Esophagus muscularis mucosa (tissue), 4 donors: ENCODE results near the gene SNIP1. TPM values are rescaled to one million over a fixed set of nuclear protein-coding genes. Genes with fewer than 3 reads are reported as not detected.
"Not testable (repeated sequence)": the region's sequence is repeated elsewhere in the genome, so short reads cannot be mapped to it uniquely, and the experiment has no call there.

Experiments used
- DNase-seq: peaks from one replicate; pipeline ENCODE4 v3.0.0-alpha.2; 2017; ENCODE audit errors: extremely low spot score
- H3K27ac ChIP-seq, 4 donors: fragments of 200-600 bp; sonication (generic); replicated peaks in 1 of 4; 1 replicate in 3 of 4; 2 replicates in 1 of 4; pipeline ENCODE4 v1.5.1; 2016 to 2019; ENCODE audit warnings: mild to moderate bottlenecking in 1 of 4
- H3K27me3 ChIP-seq, 4 donors: fragments of 200-600 bp; sonication (generic); one replicate each; pipeline versions ENCODE4 v1.5.1 to v1.6.0; 2016 to 2019
- H3K36me3 ChIP-seq, 4 donors: fragments of 200-600 bp; sonication (generic); one replicate each; pipeline ENCODE4 v1.5.1; 2016 to 2019
- H3K4me1 ChIP-seq, 4 donors: fragments of 200-600 bp; sonication (generic); one replicate each; pipeline ENCODE4 v1.5.1; 2016 to 2019
- H3K4me3 ChIP-seq, 4 donors: fragments of 200-600 bp; sonication (generic); 1 replicate in 2 of 4; 2 replicates in 2 of 4; pipeline ENCODE4 v1.5.1; 2016 to 2019; ENCODE audit warnings: mild to moderate bottlenecking in 4 of 4, moderate library complexity in 1 of 4
- H3K9me3 ChIP-seq, 4 donors: fragments of 200-600 bp; sonication (generic); 1 replicate in 3 of 4; 2 replicates in 1 of 4; pipeline ENCODE4 v1.5.1; 2016 to 2019
- EP300 ChIP-seq: sonication (generic); formaldehyde crosslinking; IDR thresholded peaks from one replicate; pipeline ENCODE4 v1.6.1; 2017; ENCODE audit warnings: antibody characterized with exemption
- POLR2A ChIP-seq: fragments of 450-650 bp; IDR thresholded peaks from one replicate; pipeline ENCODE4 v1.6.1; 2017; ENCODE audit warnings: antibody characterized with exemption, moderate library complexity, mild to moderate bottlenecking, low read depth
- POLR2AphosphoS5 ChIP-seq, 2 donors: sonication (generic); formaldehyde crosslinking; IDR thresholded peaks; one replicate each; pipeline ENCODE4 v1.6.1; 2017; ENCODE audit warnings: antibody characterized with exemption in 2 of 2
- WGBS: methylation state at CpG from one replicate; pipeline ENCODE4 v1.1.5; 2018; 5-methylcytosine and 5-hydroxymethylcytosine counted together
- intact Hi-C: fragments of 100-400 bp; cut with DNase I; formaldehyde crosslinking; loops from one replicate; pipeline ENCODE4 v1.15.1; 2023
- total RNA-seq, 4 donors: library from RNA; depleted of rRNA; stranded (reverse); fragments of >200 nt; gene quantifications; one replicate each; pipeline versions ENCODE4 v1.1.0 to v1.2.1, GENCODE V29; 2016
- TF ChIP-seq, protein P1 (sequence below), 3 experiments: fragments of 200-600 bp in 2 of 3; fragments of 450-650 bp in 1 of 3; sonication (generic) in 2 of 3; IDR thresholded peaks; one replicate each; pipeline ENCODE4 v1.5.1; 2017 to 2019; ENCODE audit warnings: antibody characterized with exemption in 3 of 3, mild to moderate bottlenecking in 2 of 3, moderate library complexity in 1 of 3

Gene SNIP1
- total RNA-seq, 4 donors from 2014 or later = 9.8 to 19.9 (median 12.1) TPM

DNA sequence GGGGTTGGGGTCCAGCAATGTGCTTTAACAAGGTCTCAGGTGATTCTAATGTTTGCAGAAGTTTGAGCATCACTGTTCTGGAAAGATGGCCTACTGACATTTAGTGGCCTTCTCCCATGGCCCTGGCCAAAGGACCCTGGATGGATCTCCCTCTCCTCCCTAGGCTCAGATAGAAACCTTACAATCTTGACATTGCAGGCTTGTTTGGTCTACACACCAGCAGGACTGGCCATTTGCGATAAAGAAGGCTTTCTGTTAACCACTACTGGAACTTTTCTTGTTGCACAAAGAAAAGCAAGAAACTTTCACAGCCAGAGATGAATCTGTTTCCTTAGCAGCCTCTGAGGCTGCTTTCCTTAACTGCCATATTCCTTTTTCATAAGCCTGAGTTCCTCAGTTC lies 8.9 kb upstream of the SNIP1 start:
- Histone ChIP-seq H3K4me1 (peaks cover 0 to 3% (median 0%) of the 10 kb centered on the region in 4 donors), H3K27me3 (no peaks in the 10 kb centered on the region), H3K36me3 (peaks cover 32 to 86% (median 62%) of the 10 kb centered on the region in 4 donors), H3K4me3 (no peak overlapping the region), H3K27ac (no peak overlapping the region), H3K9me3 (no peaks in the 10 kb centered on the region)
- WGBS = 94% methylated on average over 1 of the region's 1 CpG
- no peak for DNase-seq
- TF ChIP-seq POLR2A (no peak), EP300 (no peak), POLR2AphosphoS5 (IDR thresholded peaks at IDR 0.05) (no peak)
- TF ChIP-seq, protein P1, sequence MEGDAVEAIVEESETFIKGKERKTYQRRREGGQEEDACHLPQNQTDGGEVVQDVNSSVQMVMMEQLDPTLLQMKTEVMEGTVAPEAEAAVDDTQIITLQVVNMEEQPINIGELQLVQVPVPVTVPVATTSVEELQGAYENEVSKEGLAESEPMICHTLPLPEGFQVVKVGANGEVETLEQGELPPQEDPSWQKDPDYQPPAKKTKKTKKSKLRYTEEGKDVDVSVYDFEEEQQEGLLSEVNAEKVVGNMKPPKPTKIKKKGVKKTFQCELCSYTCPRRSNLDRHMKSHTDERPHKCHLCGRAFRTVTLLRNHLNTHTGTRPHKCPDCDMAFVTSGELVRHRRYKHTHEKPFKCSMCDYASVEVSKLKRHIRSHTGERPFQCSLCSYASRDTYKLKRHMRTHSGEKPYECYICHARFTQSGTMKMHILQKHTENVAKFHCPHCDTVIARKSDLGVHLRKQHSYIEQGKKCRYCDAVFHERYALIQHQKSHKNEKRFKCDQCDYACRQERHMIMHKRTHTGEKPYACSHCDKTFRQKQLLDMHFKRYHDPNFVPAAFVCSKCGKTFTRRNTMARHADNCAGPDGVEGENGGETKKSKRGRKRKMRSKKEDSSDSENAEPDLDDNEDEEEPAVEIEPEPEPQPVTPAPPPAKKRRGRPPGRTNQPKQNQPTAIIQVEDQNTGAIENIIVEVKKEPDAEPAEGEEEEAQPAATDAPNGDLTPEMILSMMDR (IDR thresholded peaks at IDR 0.05) = no peak
- intact Hi-C loops = no loop called here

DNA sequence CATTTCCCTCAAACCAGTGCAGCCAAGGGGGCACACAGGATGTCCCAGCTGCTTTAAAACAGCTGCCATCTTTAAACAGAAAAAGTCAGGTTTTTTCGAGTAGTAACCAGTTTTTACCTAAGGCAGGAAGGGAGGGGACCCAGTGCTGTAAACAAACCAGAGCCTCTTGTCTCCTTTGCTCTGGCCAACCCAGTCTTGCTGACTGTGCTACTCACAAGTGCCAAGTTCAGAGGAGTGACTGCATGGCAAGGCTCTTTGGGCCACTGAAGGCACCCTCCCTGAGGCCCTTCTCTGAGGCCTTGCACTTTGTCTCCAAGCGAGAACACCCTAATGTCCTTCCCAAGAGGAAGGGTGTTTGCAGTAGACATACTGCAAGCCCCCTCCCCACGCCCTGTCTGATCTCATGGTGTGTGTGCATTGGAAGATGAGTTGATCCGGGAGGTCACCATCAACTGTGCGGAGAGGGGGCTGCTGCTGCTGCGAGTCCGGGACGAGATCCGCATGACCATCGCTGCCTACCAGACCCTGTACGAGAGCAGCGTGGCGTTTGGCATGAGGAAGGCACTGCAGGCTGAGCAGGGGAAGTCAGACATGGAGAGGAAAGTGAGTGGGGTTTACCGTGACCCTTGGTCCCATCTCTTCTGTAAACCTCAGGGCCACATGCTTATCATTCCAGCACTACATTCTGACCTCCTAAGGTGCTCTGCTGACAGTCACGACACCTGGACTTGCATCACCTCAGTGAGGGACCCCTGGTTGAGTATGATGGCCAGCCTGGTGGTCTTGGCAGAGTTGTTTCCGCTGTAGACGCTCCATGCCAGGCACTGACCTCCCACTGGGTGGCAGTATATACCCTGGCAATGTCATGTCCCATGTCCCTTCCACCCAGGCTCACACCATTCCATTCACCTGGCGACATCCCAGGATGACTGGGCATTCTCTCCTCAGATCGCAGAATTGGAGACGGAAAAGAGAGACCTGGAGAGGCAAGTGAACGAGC lies 7.3 kb upstream of the SNIP1 start:
- no peaks in the 10 kb centered on the region for H3K27me3 ChIP-seq
- H3K9me3 ChIP-seq = no peaks in the 10 kb centered on the region
- H3K4me1 ChIP-seq = peaks cover 8 to 19% (median 13%) of the 10 kb centered on the region in 4 donors
- no peak overlapping the region for H3K27ac ChIP-seq
- 89% methylated on average over 20 of the region's 21 CpGs for WGBS
- peaks cover 16 to 71% (median 47%) of the 10 kb centered on the region in 4 donors for H3K36me3 ChIP-seq
- DNase-seq = no peak
- TF ChIP-seq POLR2AphosphoS5 (IDR thresholded peaks at IDR 0.05) = no peak
- TF ChIP-seq, protein P1 (IDR thresholded peaks at IDR 0.05) = peak; percentile 14 to 40 (median 36)
- intact Hi-C loops = no loop called here
- H3K4me3 ChIP-seq = no peak overlapping the region

DNA sequence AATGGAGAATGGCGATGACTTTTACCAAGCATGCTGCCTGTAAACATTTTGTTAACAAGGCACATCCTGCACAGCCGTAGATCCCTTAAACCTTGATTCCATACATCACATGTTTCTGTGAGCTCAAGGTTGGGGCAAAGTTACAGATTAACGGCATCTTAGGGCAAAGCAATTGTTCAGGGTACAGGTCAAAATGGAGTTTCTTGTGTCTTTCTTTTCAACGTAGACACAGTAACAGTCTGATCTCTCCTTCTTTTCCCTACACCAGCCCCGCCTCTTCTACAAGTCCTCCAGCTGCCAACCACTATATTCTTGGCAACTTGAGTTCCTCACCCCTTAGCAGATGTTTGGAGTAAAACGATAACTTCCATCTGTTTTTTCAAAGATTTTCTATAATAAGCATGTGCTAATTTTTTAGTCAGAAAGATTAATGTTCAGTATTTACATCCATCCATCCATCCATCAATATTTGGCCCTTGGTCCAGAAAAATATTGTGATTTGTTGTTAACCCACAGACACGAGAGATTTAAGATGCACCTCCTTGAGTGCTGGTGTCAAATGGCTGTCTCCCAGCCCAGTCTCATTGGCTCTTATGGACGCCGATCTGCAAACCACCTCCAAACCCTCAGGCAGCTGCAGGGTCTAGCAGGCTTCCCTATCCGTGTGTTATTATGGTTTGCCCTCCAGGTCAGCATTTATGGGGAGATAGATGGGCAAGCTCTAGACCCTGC lies 6.5 kb upstream of the SNIP1 start:
- no peak for DNase-seq
- H3K4me1 ChIP-seq = peaks cover 8 to 26% (median 19%) of the 10 kb centered on the region in 4 donors
- H3K36me3 ChIP-seq = peaks cover 9 to 62% (median 38%) of the 10 kb centered on the region in 4 donors
- no peaks in the 10 kb centered on the region for H3K27me3 ChIP-seq
- no peak overlapping the region for H3K27ac ChIP-seq
- H3K4me3 ChIP-seq = no peak overlapping the region
- intact Hi-C loops = no loop called here
- TF ChIP-seq, protein P1 (IDR thresholded peaks at IDR 0.05) = no peak
- TF ChIP-seq POLR2AphosphoS5 (IDR thresholded peaks at IDR 0.05) = no peak
- no peak for TF ChIP-seq EP300
- no peak for TF ChIP-seq POLR2A
- 70% methylated on average over 10 of the region's 10 CpGs for WGBS
- H3K9me3 ChIP-seq = no peaks in the 10 kb centered on the region

DNA sequence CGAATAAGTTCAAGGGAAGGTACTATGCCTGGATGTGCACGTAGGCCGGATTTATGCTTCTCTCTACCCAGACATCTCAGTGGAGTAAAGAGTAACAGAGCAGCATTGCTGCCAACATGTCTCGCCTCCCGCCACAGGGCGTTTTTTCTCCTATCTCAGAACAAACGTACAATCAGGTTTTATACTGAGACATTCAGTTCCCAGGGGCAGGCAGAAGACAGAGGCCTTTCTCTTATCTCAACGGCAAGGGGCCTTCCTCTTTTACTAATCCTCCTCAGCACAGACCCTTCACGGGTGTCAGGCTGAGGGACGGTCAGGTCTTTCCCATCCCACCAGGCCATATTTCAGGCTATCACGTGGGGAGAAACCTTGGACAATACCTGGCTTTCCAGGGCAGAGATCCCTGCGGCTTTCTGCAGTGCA lies 5.9 kb upstream of the SNIP1 start:
- H3K27ac ChIP-seq, H3K9me3 ChIP-seq, intact Hi-C loops, H3K4me3 ChIP-seq, DNase-seq, H3K27me3 ChIP-seq: not testable (repeated sequence)
- 85% methylated on average over 12 of the region's 12 CpGs for WGBS
- peaks cover 8 to 26% (median 19%) of the 10 kb centered on the region in 4 donors for H3K4me1 ChIP-seq
- peaks cover 4 to 56% (median 32%) of the 10 kb centered on the region in 4 donors for H3K36me3 ChIP-seq

DNA sequence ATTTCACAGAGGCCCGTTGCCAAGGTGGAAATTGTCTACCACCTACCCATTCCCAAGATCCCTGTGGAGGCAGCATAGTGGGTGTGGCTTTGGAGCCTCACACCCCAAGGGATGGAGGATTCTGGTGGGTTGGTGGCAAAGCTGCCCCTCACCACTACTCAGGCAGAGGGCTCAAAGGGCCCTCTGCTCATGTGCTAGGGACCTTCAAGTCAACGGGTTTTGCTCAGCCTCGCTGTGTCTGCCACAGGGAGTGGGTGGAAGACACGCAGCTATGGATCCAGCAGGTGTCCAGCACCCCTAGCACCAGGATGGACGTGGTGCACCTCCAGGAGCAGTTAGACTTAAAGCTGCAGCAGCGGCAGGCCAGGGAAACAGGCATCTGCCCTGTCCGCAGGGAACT lies 5.0 kb upstream of the SNIP1 start:
- 92% methylated on average over 4 of the region's 7 CpGs for WGBS
- H3K4me1 ChIP-seq = peaks cover 8 to 30% (median 21%) of the 10 kb centered on the region in 4 donors
- no peaks in the 10 kb centered on the region for H3K27me3 ChIP-seq
- intact Hi-C loops = no loop called here
- H3K4me3 ChIP-seq = no peak overlapping the region
- no peak for TF ChIP-seq EP300
- DNase-seq = no peak
- H3K9me3 ChIP-seq = no peaks in the 10 kb centered on the region
- peaks cover 0 to 47% (median 24%) of the 10 kb centered on the region in 4 donors for H3K36me3 ChIP-seq
- H3K27ac ChIP-seq = no peak overlapping the region
